Stimulated activated CD4-positive, alpha-beta T cell treated with anti-CD3 and anti-CD28 coated beads, Interleukin-12 subunit alpha, Interleukin-12 subunit beta, amount 100 ng/mL, for 24 hours (primary cell): ENCODE measurements around the gene MYOM3.

ENCODE experiments used
- DNase-seq, 2 experiments: peaks; one replicate each; pipeline ENCODE4 v3.0.0-alpha.2; 2020; ENCODE audit warnings: low read depth in 2 of 2

Gene MYOM3

DNA sequence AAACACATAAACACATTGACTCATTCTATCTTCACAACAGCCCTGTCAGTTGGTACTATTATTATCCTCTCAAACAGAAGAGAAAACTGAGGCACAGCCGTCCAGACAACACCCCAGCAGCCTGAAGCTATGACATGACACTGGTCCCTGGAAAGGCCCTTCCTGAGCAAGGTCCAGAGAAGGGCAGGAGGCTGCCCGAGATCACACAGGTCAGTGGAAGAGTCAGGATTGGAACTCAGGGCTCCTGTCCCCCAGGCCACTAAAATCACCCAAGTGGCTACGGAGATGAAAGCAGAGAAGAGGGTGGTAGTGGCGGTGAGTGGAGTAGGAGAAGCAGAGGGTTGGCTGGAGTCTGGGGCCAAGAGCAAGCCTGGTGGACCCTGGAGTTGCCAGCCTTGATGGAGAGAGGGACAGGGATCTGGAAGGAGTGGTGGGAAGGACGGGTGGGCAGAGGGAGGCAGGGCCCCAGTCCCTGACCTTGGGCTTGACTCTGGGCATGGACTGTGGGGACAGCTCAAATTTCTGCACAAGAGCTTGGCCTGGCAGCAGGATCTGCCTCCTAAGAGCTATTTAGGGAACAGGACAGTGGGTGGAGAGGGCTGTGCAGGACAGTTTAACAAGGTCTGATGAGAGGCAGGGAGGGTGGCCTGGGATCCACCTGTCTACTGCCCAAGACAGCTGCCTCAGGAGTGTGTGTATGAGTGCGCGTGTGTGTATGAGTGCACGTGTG lies 15.8 kb downstream of the MYOM3 start:
- no peak for DNase-seq

DNA sequence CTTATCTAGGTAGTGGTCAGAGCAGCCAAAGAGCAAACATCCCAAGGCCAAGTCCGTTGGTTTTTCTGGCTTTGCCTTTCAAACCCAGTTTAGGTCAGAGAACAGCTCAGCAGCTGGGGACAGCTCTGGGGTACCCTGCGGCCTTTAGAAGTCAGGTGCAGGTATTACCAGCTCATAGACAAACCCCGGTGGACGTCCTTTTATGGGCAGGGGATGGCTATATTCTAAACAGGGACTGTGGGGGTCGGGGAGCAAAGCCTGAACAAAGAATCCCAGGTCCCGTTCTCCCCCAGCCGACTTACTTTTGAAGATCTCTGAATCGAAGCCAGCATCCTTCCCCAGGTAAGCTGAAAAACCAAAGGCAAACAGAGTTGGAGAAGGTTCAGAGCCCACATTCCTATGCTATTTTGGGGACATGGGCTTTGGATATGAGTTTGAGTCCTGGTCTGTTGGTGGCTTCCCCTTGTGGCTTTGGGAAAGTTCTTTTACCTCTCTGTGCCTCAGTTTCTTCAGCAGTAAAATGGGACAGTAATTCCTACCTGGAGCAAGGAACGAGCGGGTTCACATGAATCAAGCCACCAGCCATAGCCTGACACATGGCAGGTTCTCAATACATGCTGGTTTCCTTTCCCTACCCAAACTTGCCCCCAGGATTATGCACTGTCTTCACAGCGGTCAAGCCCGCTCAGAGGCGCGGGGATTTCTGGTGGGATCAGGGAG lies 16.6 kb downstream of the MYOM3 start:
- DNase-seq, result no peak

DNA sequence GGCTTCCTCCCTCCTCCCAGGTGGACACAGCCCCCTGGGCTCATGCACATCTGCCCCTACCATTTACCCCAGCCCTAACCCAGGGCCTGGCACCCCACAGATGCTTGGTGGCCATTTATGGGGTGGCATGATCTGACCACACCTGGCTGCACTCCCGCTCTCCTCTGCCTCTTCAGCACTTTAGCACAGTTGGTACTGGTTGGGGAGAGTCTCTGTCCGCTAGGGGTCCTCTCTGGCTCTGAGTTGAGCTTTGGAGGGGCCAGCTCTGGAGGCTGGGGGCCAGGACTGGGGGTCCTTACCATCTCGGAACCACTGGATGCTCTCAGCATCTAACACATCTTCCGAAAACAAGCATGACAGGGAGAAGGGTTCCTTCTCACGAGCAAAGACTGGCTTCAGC lies 17.4 kb downstream of the MYOM3 start:
- no peak for DNase-seq

GRCh38 chr1:24093732-24094131 lies 18.2 kb downstream of the MYOM3 start:
- no peak for DNase-seq

- no peak for DNase-seq
These were observed 19.0 kb downstream of the MYOM3 start for GRCh38 chr1:24092979-24093378.

DNA sequence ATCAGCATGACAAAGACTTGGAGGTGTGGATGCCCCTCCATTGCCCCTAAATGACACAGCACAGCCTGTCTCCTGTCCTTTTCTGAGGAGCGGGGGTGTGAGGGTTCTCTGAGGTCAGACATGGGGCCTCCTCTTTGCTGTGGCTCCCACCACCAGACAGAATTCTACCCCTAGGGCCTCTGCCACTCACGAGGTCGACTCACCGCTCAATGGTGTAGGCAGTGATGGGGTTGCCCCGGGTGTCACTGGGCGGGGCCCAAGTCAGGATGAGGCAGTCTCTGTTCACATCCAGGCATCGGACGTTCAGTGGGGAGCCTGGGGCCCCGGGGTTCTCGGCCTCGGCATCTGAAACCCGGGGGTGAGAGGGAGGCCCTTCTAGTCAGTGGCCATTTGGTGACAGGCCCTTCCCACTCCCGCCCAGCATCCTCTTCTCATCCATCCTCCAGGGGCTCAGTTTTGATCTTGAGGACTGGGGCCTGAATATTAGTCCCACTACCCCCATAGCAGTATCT lies 19.9 kb downstream of the MYOM3 start:
- DNase-seq, result no peak

- no peak for DNase-seq
These were observed 21.2 kb downstream of the MYOM3 start for GRCh38 chr1:24090736-24091135.

- no peak for DNase-seq
These were observed 22.0 kb downstream of the MYOM3 start for GRCh38 chr1:24089743-24090555.

DNA sequence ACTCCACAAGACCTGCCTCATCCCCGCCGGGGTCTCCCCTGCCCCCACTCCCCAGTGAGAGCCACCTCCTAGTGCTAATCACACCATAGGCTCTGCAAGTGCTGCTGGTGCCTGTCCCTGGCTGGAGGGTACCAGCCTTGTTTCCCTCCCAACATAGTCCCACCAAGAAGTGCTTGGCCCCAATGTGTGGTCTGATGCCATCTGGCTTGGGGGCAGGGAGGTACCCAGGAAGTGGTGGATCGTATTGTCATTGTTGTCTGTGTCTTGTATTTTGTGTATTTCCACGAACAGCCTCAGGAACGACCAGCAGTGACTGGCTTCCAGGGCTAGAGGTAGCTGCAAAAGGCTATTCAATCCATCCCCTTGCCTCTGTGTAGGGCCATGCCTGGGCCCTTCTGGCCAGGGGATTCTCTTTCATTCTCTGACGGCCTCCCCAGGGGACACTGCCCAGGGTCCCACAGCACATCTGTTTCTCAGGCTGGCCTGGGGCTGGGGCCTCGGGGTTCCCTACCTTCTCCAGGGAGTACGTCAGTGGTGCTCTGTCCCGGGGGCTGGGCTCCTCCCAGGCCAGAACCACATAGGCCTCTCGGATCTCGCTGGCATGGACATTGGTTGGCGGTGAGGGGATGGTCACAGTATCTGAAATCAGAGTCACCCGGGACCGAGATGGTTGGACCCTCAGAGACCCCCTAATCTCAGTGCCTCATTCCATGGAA lies 22.8 kb downstream of the MYOM3 start:
- no peak for DNase-seq

GRCh38 chr1:24086466-24086865 lies 25.5 kb downstream of the MYOM3 start:
- no peak for DNase-seq

DNA sequence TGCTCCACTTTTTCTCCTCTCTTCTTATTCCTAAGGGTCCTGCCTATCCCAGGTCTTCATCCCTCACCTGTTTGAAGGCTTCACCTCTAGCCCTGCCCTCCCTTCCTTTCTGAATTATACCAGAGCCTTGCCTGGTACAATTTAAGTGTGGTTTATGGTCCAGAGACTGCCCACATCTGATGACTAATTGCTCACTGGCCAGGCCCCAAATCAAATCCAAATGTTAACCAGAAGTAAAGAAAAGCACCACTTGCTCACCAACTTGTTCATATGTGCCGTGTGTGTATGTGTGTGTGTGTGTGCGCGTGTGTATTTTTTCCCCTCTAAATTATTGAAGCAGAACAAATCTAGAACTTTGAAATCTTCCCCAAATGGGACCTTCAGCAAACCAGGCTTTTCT lies 26.4 kb downstream of the MYOM3 start:
- DNase-seq, result no peak

DNA sequence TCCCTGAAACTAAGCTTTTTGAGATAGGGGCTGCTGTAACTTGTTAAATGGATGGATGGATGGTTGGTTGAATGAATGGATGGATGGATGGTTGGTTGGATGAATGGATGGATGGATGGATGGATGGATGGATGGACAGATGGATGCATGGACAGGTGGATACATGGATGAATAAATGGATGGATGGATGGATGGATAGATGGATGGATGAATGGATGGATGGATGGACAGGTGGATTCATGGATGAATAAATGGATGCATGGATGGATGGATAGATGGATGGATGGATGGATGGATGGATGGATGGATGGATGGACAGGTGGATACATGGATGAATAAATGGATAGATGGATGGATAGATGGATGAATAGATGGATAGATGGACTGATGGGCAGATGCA lies 26.9 kb downstream of the MYOM3 start:
- DNase-seq, result no peak

DNA sequence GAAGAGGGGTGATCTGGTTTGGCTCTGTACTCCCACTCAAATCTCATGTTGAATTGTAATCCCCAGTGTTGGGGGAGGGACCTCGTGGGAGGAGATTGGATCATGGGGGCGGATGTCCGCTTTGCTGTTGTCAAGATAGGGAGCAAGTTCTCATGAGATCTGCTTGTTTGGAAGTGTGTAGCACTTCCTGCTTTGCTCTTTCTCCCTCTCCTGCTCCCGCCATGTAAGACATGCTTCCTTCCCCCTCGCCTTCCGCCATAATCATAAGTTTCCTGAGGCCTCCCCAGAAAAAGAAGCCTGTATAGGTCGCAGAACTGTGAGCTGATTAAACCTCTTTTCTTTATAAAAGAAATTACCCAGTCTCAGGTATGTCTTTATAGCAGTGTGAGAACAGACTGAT lies 27.9 kb downstream of the MYOM3 start:
- no peak for DNase-seq

- no peak for DNase-seq
These were observed 29.6 kb downstream of the MYOM3 start for GRCh38 chr1:24082372-24082771.

GRCh38 chr1:24081190-24081589 lies 30.7 kb downstream of the MYOM3 start:
- DNase-seq, result no peak

- no peak for DNase-seq
These were observed 31.8 kb downstream of the MYOM3 start for GRCh38 chr1:24080131-24080530.

- DNase-seq, result no peak
These were observed 34.5 kb downstream of the MYOM3 start for GRCh38 chr1:24077278-24077978.

GRCh38 chr1:24075946-24076345 lies 36.0 kb downstream of the MYOM3 start:
- no peak for DNase-seq

GRCh38 chr1:24075590-24075854 lies 36.4 kb downstream of the MYOM3 start:
- DNase-seq, result no peak

- DNase-seq, result no peak
These were observed 36.9 kb downstream of the MYOM3 start for GRCh38 chr1:24074817-24075589.

DNA sequence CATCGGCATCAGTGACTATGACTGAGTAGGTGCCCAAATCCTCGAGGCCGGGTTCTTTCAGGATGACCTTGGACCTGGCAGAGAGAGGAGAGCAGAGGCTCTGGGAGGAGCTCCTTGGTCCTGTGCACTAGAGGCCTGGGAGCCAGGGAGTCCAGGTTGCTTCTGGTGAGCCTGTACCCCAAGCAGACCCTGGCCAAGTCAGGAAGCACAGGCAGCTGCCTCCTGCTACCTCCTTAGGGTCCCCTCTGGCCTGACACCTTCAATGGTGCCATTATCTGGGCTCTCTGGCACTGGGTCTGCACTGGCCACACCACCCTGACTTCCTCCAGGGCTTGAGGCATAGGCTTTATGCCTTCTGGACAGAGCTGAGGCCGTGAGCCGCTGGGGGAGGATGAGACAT lies 37.7 kb downstream of the MYOM3 start:
- DNase-seq, result no peak
